IMR-90 (cell line): ENCODE results near the gene SDF2L1. TPM values are rescaled to one million over a fixed set of nuclear protein-coding genes. Genes with fewer than 3 reads are reported as not detected.

Experiments
- ATAC-seq: fragments of 200-7000 bp; cut with Tn5 transposase; 2 replicates; pipeline ENCODE4 v1.9.1; 2020; ENCODE audit warnings: low read depth, mild to moderate bottlenecking, moderate library complexity
- BruUV-seq: library from RNA; stranded (reverse); fragments of 400-500 nt; replicated peaks from 2 replicates; lab custom pipeline; 2021; lab: Mats Ljungman, UMichigan
- CTCF ChIA-PET: fragments of 300-600 bp; formaldehyde crosslinking; extraction: SDS; loops from one replicate; lab custom pipeline; 2021; ENCODE audit warnings: antibody characterized with exemption; lab: Yijun Ruan, JAX
- POLR2A ChIA-PET: fragments of 300-600 bp; sonication (Branson Sonifier 250); formaldehyde crosslinking; loops from one replicate; lab custom pipeline; 2022; ENCODE audit warnings: antibody characterized with exemption; ENCODE audit not compliant: unreplicated experiment; lab: Charles Lee
- DNase-seq: peaks from one replicate; pipeline ENCODE4 v3.0.0; 2013
- H2AFZ ChIP-seq: replicated peaks from 2 replicates; pipeline ENCODE3; 2013; ENCODE audit warnings: low read length, mild to moderate bottlenecking; ENCODE audit not compliant: poor library complexity
- H2AK5ac ChIP-seq: 2 replicates; pipeline ENCODE4 v1.6.1; 2013; ENCODE audit warnings: low read depth, low read length, inconsistent platforms
- H2AK9ac ChIP-seq: replicated peaks from 2 replicates; pipeline ENCODE3; 2013; ENCODE audit warnings: mild to moderate bottlenecking, low read depth, low read length, moderate library complexity; ENCODE audit not compliant: poor library complexity
- H2BK120ac ChIP-seq: 2 replicates; pipeline ENCODE4 v1.6.1; 2013; ENCODE audit warnings: low read depth, low read length, inconsistent platforms
- H2BK15ac ChIP-seq: 3 replicates; pipeline ENCODE4 v1.6.1; 2013; ENCODE audit warnings: low read depth, low read length, inconsistent platforms
- H2BK20ac ChIP-seq: 2 replicates; pipeline ENCODE4 v1.6.1; 2013; ENCODE audit warnings: low read depth, mild to moderate bottlenecking, inconsistent platforms, low read length, moderate library complexity
- H2BK5ac ChIP-seq: 2 replicates; pipeline ENCODE4 v1.6.1; 2013; ENCODE audit warnings: mild to moderate bottlenecking, low read depth, low read length, inconsistent platforms; ENCODE audit not compliant: poor library complexity, severe bottlenecking
- H3K14ac ChIP-seq: replicated peaks from 2 replicates; pipeline ENCODE4 v1.6.1; 2013; ENCODE audit warnings: low read depth, low read length, inconsistent platforms
- H3K18ac ChIP-seq: 2 replicates; pipeline ENCODE4 v1.6.1; 2013; ENCODE audit warnings: low read depth, low read length, control low read depth
- H3K23ac ChIP-seq: 2 replicates; pipeline ENCODE4 v1.6.1; 2013; ENCODE audit warnings: low read depth, low read length, inconsistent platforms
- H3K27ac ChIP-seq: 2 replicates; pipeline ENCODE4 v1.5.1; 2013; ENCODE audit warnings: mild to moderate bottlenecking, control low read depth, low read length; ENCODE audit not compliant: insufficient read depth
- H3K27me3 ChIP-seq: 2 replicates; pipeline ENCODE4 v1.6.1; 2013; ENCODE audit warnings: low read length; ENCODE audit not compliant: control insufficient read depth, insufficient read depth
- H3K36me3 ChIP-seq: 2 replicates; pipeline ENCODE4 v1.6.1; 2013; ENCODE audit warnings: low read length, mixed read lengths; ENCODE audit not compliant: control insufficient read depth, insufficient read depth
- H3K4ac ChIP-seq: 2 replicates; pipeline ENCODE4 v1.6.1; 2013; ENCODE audit warnings: low read depth, low read length, inconsistent platforms
- H3K4me1 ChIP-seq: 2 replicates; pipeline ENCODE4 v1.6.1; 2013; ENCODE audit warnings: low read length, mixed read lengths; ENCODE audit not compliant: control insufficient read depth, insufficient read depth
- H3K4me2 ChIP-seq: 2 replicates; pipeline ENCODE4 v1.6.1; 2013; ENCODE audit warnings: low read depth, mild to moderate bottlenecking, control low read depth, low read length, moderate library complexity
- H3K4me3 ChIP-seq: 2 replicates; pipeline ENCODE4 v1.5.1; 2013; ENCODE audit warnings: low read depth, mild to moderate bottlenecking, control low read depth, low read length, moderate library complexity; ENCODE audit not compliant: insufficient read depth
- H3K56ac ChIP-seq: 2 replicates; pipeline ENCODE4 v1.6.1; 2013; ENCODE audit warnings: low read length, inconsistent platforms; ENCODE audit not compliant: insufficient read depth; ENCODE audit errors: extremely low read depth
- H3K79me1 ChIP-seq, 2 experiments: 2 replicates each; pipeline ENCODE4 v1.6.1; 2013; ENCODE audit warnings: low read length in 2 of 2, inconsistent platforms in 1 of 2, low read depth in 1 of 2
- H3K9ac ChIP-seq: 2 replicates; pipeline ENCODE4 v1.6.1; 2013; ENCODE audit warnings: low read depth, low read length, control low read depth
- H3K9me1 ChIP-seq: 2 replicates; pipeline ENCODE4 v1.6.1; 2013; ENCODE audit warnings: low read length, inconsistent platforms; ENCODE audit not compliant: insufficient read depth
- H3K9me3 ChIP-seq: 2 replicates; pipeline ENCODE4 v1.6.1; 2013; ENCODE audit warnings: low read length; ENCODE audit not compliant: control insufficient read depth, insufficient read depth
- H4K20me1 ChIP-seq: 2 replicates; pipeline ENCODE4 v1.6.1; 2013; ENCODE audit warnings: low read length, inconsistent platforms; ENCODE audit not compliant: insufficient read depth
- H4K5ac ChIP-seq: 2 replicates; pipeline ENCODE4 v1.6.1; 2013; ENCODE audit warnings: mild to moderate bottlenecking, low read depth, low read length, control low read depth
- H4K8ac ChIP-seq, 2 experiments: 2 replicates each; pipeline ENCODE4 v1.6.1; 2013; ENCODE audit warnings: low read depth in 2 of 2, low read length in 2 of 2, control low read depth in 1 of 2, inconsistent platforms in 1 of 2
- H4K91ac ChIP-seq: 2 replicates; pipeline ENCODE4 v1.6.1; 2013; ENCODE audit warnings: low read depth, low read length, inconsistent platforms; ENCODE audit not compliant: insufficient read depth
- BHLHE40 ChIP-seq: fragments of 150-350 bp; IDR thresholded peaks from 2 replicates; pipeline ENCODE4 v1.6.1; 2016; ENCODE audit warnings: mild to moderate bottlenecking, low read depth, low read length
- CEBPB ChIP-seq: IDR thresholded peaks from 2 replicates; pipeline ENCODE4 v1.6.1; 2012; ENCODE audit warnings: low read depth, low read length, improper control_type of control experiment
- CHD1 ChIP-seq: IDR thresholded peaks from 2 replicates; pipeline ENCODE4 v1.6.1; 2012; ENCODE audit warnings: low read depth, low read length, improper control_type of control experiment
- FOS ChIP-seq: fragments of 150-350 bp; IDR thresholded peaks from 2 replicates; pipeline ENCODE4 v1.6.1; 2016; ENCODE audit warnings: low read depth, low read length
- MAFK ChIP-seq: IDR thresholded peaks from 2 replicates; pipeline ENCODE4 v1.6.1; 2012; ENCODE audit warnings: low read depth, low read length, improper control_type of control experiment
- MAZ ChIP-seq: IDR thresholded peaks from 2 replicates; pipeline ENCODE4 v1.6.1; 2012; ENCODE audit warnings: low read depth, mild to moderate bottlenecking, low read length, improper control_type of control experiment, moderate library complexity, borderline replicate concordance
- MXI1 ChIP-seq: IDR thresholded peaks from 2 replicates; pipeline ENCODE4 v1.6.1; 2012; ENCODE audit warnings: low read depth, mild to moderate bottlenecking, low read length, moderate library complexity, borderline replicate concordance
- NFE2L2 ChIP-seq: fragments of 150-350 bp; IDR thresholded peaks from 2 replicates; pipeline ENCODE4 v1.6.1; 2016; ENCODE audit warnings: low read depth, mild to moderate bottlenecking, low read length
- POLR2A ChIP-seq: IDR thresholded peaks from 2 replicates; pipeline ENCODE4 v1.6.1; 2012; ENCODE audit warnings: mild to moderate bottlenecking, low read depth, low read length
- RAD21 ChIP-seq: IDR thresholded peaks from 2 replicates; pipeline ENCODE4 v1.6.1; 2012; ENCODE audit warnings: low read length, improper control_type of control experiment
- RCOR1 ChIP-seq: IDR thresholded peaks from 2 replicates; pipeline ENCODE4 v1.6.1; 2012; ENCODE audit warnings: mild to moderate bottlenecking, low read length, improper control_type of control experiment; ENCODE audit not compliant: insufficient replicate concordance
- RFX5 ChIP-seq: IDR thresholded peaks from 2 replicates; pipeline ENCODE4 v1.8.0; 2012; ENCODE audit warnings: low read depth, mild to moderate bottlenecking, low read length, moderate library complexity
- SMC3 ChIP-seq: fragments of 150-350 bp; IDR thresholded peaks from 2 replicates; pipeline ENCODE4 v1.6.1; 2016; ENCODE audit warnings: low read depth, mild to moderate bottlenecking, antibody characterized with exemption, low read length, moderate library complexity
- WGBS, 2 experiments: methylation state at CpG; one replicate each; pipeline versions ENCODE4 v1.1.5 to v1.1.7; 2013; ENCODE audit warnings: missing lambda C conversion rate in 2 of 2; ENCODE audit not compliant: insufficient read length in 1 of 2; ENCODE audit errors: extremely low coverage in 2 of 2; 5-methylcytosine and 5-hydroxymethylcytosine counted together
- dilution Hi-C: fragments of 300-500 bp; cut with HindIII; formaldehyde crosslinking; loops from one replicate; pipeline ENCODE4 v1.14.3; 2018; ENCODE audit warnings: low sequenced_read_pairs; ENCODE audit not compliant: unreplicated experiment
- in situ Hi-C: fragments of 300-500 bp; cut with MboI; formaldehyde crosslinking; loops from 3 replicates; pipeline ENCODE4 v1.14.3; 2019; ENCODE audit warnings: low sequenced_read_pairs, inconsistent platforms, mixed read lengths
- intact Hi-C: fragments of 100-400 bp; cut with micrococcal nuclease; formaldehyde crosslinking; loops from 2 replicates; pipeline ENCODE4 v1.10.0; 2022
- polyA plus RNA-seq, 3 experiments: library from polyadenylated mRNA; depleted of rRNA; stranded (reverse); fragments of >200 nt; gene quantifications; 2 replicates each; pipeline ENCODE4 v1.2.3, GENCODE V29; 2012; ENCODE audit warnings: low replicate concordance in 1 of 3
- total RNA-seq: library from RNA; depleted of rRNA; stranded (reverse); fragments of >200 nt; gene quantifications from 2 replicates; pipeline ENCODE4 v1.2.3, GENCODE V29; 2012
- TF ChIP-seq, protein P1 (sequence below): conservative IDR thresholded peaks from 2 replicates; pipeline ENCODE4 v1.5.1; 2012; ENCODE audit warnings: mild to moderate bottlenecking, low read depth, low read length, improper control_type of control experiment
- TF ChIP-seq, protein P2 (sequence below): fragments of 150-350 bp; IDR thresholded peaks from 2 replicates; pipeline ENCODE4 v1.6.1; 2016; ENCODE audit warnings: low read depth, mild to moderate bottlenecking, low read length, moderate library complexity, borderline replicate concordance
- TF ChIP-seq, protein P3 (sequence below): fragments of 150-350 bp; IDR thresholded peaks from 2 replicates; pipeline ENCODE4 v1.6.1; 2017; ENCODE audit warnings: mild to moderate bottlenecking, antibody characterized with exemption, low read length, low read depth

SDF2L1 gene
- total and polyA plus RNA-seq, 2 of the 4 experiments (the other 2 are of a cell fraction): 18.8 to 51.1 TPM

DNA sequence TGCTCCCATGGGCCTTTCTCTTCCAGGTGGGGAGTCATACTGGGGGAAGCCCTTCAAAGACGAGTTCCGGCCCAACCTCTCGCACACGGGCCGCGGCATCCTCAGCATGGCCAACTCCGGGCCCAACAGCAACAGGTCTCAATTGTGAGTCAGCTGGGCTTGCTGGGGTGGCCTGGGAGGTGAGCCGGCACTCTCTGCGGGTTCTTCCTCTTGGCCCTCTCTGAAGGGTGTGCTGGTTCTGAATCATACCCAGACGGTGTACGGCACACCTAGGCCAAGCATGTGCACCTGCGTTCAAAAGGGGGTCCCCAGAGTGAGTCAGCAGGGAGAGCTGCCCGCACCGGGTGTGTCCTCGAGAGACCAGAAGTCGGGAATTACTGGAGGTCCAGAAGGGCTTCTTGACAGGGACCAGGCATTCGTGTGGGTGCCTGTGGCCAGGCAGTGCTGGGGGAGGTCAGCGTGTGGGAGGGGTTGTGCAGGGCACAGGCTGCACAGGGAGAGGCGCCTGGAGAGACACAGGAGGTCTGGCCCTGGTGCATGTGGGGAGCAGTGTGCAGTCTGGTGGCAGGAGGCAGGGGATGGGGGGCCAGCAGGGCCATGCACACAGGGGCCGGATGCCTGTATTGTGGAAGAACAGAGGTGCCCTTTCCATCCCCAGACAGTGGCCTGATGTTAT is 46.7 kb downstream of the SDF2L1 start:
- H2AFZ ChIP-seq: no peak overlapping the region
- ATAC-seq: no peak
- H3K4me3 ChIP-seq: no peak overlapping the region
- H3K56ac ChIP-seq: no peak overlapping the region
- no peak overlapping the region for H2AK5ac ChIP-seq
- WGBS, 2 experiments: 92% methylated on average over 6 of the region's 20 CpGs; no CpG with 5 or more reads in 1 of the 2 experiments
- intact Hi-C loops: no loop called here
- no peak overlapping the region for H3K4ac ChIP-seq
- no peak overlapping the region for H4K8ac ChIP-seq
- H2BK120ac ChIP-seq: no peak overlapping the region
- no peak overlapping the region for H3K4me2 ChIP-seq
- TF ChIP-seq MXI1 (no peak), RAD21 (no peak), BHLHE40 (no peak), RFX5 (no peak), CEBPB (no peak), SMC3 (no peak), MAFK (no peak), NFE2L2 (no peak), CHD1 (no peak), MAZ (no peak), POLR2A (no peak), RCOR1 (no peak), FOS (no peak)
- TF ChIP-seq, protein P1, sequence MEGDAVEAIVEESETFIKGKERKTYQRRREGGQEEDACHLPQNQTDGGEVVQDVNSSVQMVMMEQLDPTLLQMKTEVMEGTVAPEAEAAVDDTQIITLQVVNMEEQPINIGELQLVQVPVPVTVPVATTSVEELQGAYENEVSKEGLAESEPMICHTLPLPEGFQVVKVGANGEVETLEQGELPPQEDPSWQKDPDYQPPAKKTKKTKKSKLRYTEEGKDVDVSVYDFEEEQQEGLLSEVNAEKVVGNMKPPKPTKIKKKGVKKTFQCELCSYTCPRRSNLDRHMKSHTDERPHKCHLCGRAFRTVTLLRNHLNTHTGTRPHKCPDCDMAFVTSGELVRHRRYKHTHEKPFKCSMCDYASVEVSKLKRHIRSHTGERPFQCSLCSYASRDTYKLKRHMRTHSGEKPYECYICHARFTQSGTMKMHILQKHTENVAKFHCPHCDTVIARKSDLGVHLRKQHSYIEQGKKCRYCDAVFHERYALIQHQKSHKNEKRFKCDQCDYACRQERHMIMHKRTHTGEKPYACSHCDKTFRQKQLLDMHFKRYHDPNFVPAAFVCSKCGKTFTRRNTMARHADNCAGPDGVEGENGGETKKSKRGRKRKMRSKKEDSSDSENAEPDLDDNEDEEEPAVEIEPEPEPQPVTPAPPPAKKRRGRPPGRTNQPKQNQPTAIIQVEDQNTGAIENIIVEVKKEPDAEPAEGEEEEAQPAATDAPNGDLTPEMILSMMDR: no peak
- TF ChIP-seq, protein P2, sequence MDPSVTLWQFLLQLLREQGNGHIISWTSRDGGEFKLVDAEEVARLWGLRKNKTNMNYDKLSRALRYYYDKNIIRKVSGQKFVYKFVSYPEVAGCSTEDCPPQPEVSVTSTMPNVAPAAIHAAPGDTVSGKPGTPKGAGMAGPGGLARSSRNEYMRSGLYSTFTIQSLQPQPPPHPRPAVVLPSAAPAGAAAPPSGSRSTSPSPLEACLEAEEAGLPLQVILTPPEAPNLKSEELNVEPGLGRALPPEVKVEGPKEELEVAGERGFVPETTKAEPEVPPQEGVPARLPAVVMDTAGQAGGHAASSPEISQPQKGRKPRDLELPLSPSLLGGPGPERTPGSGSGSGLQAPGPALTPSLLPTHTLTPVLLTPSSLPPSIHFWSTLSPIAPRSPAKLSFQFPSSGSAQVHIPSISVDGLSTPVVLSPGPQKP: no peak
- TF ChIP-seq, protein P3, sequence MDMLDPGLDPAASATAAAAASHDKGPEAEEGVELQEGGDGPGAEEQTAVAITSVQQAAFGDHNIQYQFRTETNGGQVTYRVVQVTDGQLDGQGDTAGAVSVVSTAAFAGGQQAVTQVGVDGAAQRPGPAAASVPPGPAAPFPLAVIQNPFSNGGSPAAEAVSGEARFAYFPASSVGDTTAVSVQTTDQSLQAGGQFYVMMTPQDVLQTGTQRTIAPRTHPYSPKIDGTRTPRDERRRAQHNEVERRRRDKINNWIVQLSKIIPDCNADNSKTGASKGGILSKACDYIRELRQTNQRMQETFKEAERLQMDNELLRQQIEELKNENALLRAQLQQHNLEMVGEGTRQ: no peak
- peaks cover 3% of the 10 kb centered on the region; the same call in 1 of the 2 replicates for H4K20me1 ChIP-seq
- in situ Hi-C loops: no loop called here
- dilution Hi-C loops: no loop called here
- H2BK15ac ChIP-seq: no peak overlapping the region
- H3K36me3 ChIP-seq: peaks cover 53% of the 10 kb centered on the region
- no peak overlapping the region for H4K91ac ChIP-seq
- ChIA-PET POLR2A (no interaction called here), CTCF (no interaction called here)
- no peak overlapping the region for H2BK20ac ChIP-seq
- H2AK9ac ChIP-seq: no peak overlapping the region
- no TSS peak for BruUV-seq
- no peak overlapping the region for H2BK5ac ChIP-seq
- H3K18ac ChIP-seq: no peak overlapping the region
- H3K23ac ChIP-seq: no peak overlapping the region
- H3K9ac ChIP-seq: no peak overlapping the region
- peaks cover 6% of the 10 kb centered on the region; the same call in 1 of the 2 replicates for H3K9me1 ChIP-seq
- no peaks in the 10 kb centered on the region for H3K9me3 ChIP-seq
- no peak overlapping the region for H3K27ac ChIP-seq
- peaks cover 0 to 4% of the 10 kb centered on the region in 2 experiments; a peak in 1 of 4 replicates for H3K79me1 ChIP-seq
- no peak overlapping the region for H4K5ac ChIP-seq
- H3K27me3 ChIP-seq: no peaks in the 10 kb centered on the region
- no peaks in the 10 kb centered on the region for H3K4me1 ChIP-seq
- no peak for DNase-seq
- H3K14ac ChIP-seq: no peak overlapping the region
